Loucy (cell line): ENCODE measurements around the gene YWHAE.

Experiments
- H2AFZ ChIP-seq: fragments of 200-600 bp; sonication (generic); 2 replicates; pipeline ENCODE4 v1.6.0; 2016; ENCODE audit warnings: antibody characterized with exemption, mild to moderate bottlenecking, low read length, moderate library complexity
- H3F3A ChIP-seq: fragments of 200-600 bp; 2 replicates; pipeline ENCODE4 v1.6.0; 2016; ENCODE audit warnings: antibody characterized with exemption, low read depth, mild to moderate bottlenecking
- H3K27me3 ChIP-seq: fragments of 200-600 bp; sonication (generic); 2 replicates; pipeline ENCODE4 v1.6.1; 2014; ENCODE audit warnings: low read length, mild to moderate bottlenecking; ENCODE audit not compliant: insufficient read depth, poor library complexity, severe bottlenecking
- H3K36me3 ChIP-seq: fragments of 200-600 bp; sonication (generic); 2 replicates; pipeline ENCODE4 v1.6.1; 2016; ENCODE audit warnings: low read length; ENCODE audit not compliant: insufficient read depth
- H3K4me1 ChIP-seq: fragments of 200-600 bp; sonication (generic); 2 replicates; pipeline ENCODE4 v1.5.1; 2014; ENCODE audit warnings: low read length, mild to moderate bottlenecking; ENCODE audit not compliant: insufficient read depth, poor library complexity, severe bottlenecking
- H3K4me2 ChIP-seq: fragments of 200-600 bp; sonication (generic); 2 replicates; pipeline ENCODE4 v1.6.0; 2014; ENCODE audit warnings: antibody characterized with exemption, low read length, low read depth, mild to moderate bottlenecking; ENCODE audit not compliant: poor library complexity, severe bottlenecking
- H3K4me3 ChIP-seq: fragments of 200-600 bp; sonication (generic); 2 replicates; pipeline ENCODE4 v1.5.1; 2014; ENCODE audit warnings: low read length, mild to moderate bottlenecking, mixed read lengths; ENCODE audit not compliant: poor library complexity, severe bottlenecking
- H3K79me2 ChIP-seq: fragments of 200-600 bp; sonication (generic); 2 replicates; pipeline ENCODE4 v1.6.1; 2014; ENCODE audit warnings: low read length; ENCODE audit not compliant: insufficient read depth
- H3K9ac ChIP-seq: fragments of 200-600 bp; sonication (generic); 2 replicates; pipeline ENCODE4 v1.6.0; 2014; ENCODE audit warnings: mild to moderate bottlenecking, low read depth, low read length, moderate library complexity; ENCODE audit not compliant: poor library complexity, severe bottlenecking
- H3K9me2 ChIP-seq: fragments of 200-600 bp; sonication (generic); replicated peaks from 2 replicates; pipeline ENCODE4 v1.6.1; 2016; ENCODE audit warnings: low read depth, low read length, mixed read lengths
- H3K9me3 ChIP-seq: fragments of 200-600 bp; sonication (generic); 2 replicates; pipeline ENCODE4 v1.6.1; 2014; ENCODE audit warnings: mild to moderate bottlenecking, antibody characterized with exemption, low read length, low read depth; ENCODE audit not compliant: insufficient read depth
- H4K20me1 ChIP-seq: fragments of 200-600 bp; sonication (generic); 2 replicates; pipeline ENCODE4 v1.6.0; 2014; ENCODE audit warnings: antibody characterized with exemption, low read length, mild to moderate bottlenecking; ENCODE audit not compliant: insufficient read depth, poor library complexity, severe bottlenecking
- CTCF ChIP-seq: fragments of 200-600 bp; sonication (generic); conservative IDR thresholded peaks from 2 replicates; pipeline ENCODE4 v1.5.1; 2014; ENCODE audit warnings: mild to moderate bottlenecking, antibody characterized with exemption, low read length
- EZH2phosphoT487 ChIP-seq: fragments of 200-600 bp; IDR thresholded peaks from 2 replicates; pipeline ENCODE4 v1.6.1; 2018; ENCODE audit warnings: antibody characterized with exemption, mild to moderate bottlenecking, moderate library complexity, borderline replicate concordance

Gene YWHAE

GRCh38 chr17:1331708-1332107 is 68.3 kb downstream of the YWHAE start:
- Histone ChIP-seq H4K20me1 (no peaks in the 10 kb centered on the region), H3K4me1 (no peaks in the 10 kb centered on the region), H2AFZ (no peak overlapping the region), H3K9me2 (no peaks in the 10 kb centered on the region), H3F3A (no peaks in the 10 kb centered on the region), H3K36me3 (no peaks in the 10 kb centered on the region), H3K27me3 (no peaks in the 10 kb centered on the region), H3K9me3 (no peaks in the 10 kb centered on the region), H3K79me2 (no peaks in the 10 kb centered on the region), H3K4me2 (no peak overlapping the region), H3K9ac (no peak overlapping the region), H3K4me3 (no peak overlapping the region)
- no peak for TF ChIP-seq CTCF

GRCh38 chr17:1329745-1330343 is 70.2 kb downstream of the YWHAE start:
- no peaks in the 10 kb centered on the region for H3K9me3 ChIP-seq
- no peak for TF ChIP-seq EZH2phosphoT487
- TF ChIP-seq CTCF = no peak
- H3K36me3 ChIP-seq = no peaks in the 10 kb centered on the region
- no peak overlapping the region for H3K9ac ChIP-seq
- no peaks in the 10 kb centered on the region for H3F3A ChIP-seq
- no peak overlapping the region for H3K4me3 ChIP-seq
- no peaks in the 10 kb centered on the region for H4K20me1 ChIP-seq
- no peak overlapping the region for H3K4me2 ChIP-seq
- H2AFZ ChIP-seq = no peak overlapping the region
- H3K27me3 ChIP-seq = no peaks in the 10 kb centered on the region
- H3K9me2 ChIP-seq = no peaks in the 10 kb centered on the region
- H3K4me1 ChIP-seq = peaks cover 1% of the 10 kb centered on the region
- H3K79me2 ChIP-seq = no peaks in the 10 kb centered on the region

- Histone ChIP-seq H3K27me3 (no peaks in the 10 kb centered on the region), H3K9me3 (no peaks in the 10 kb centered on the region), H3K4me1 (peaks cover 6% of the 10 kb centered on the region), H3K4me3 (no peak overlapping the region), H3K9ac (no peak overlapping the region), H3K79me2 (no peaks in the 10 kb centered on the region), H3K36me3 (no peaks in the 10 kb centered on the region), H2AFZ (no peak overlapping the region), H3F3A (no peaks in the 10 kb centered on the region), H4K20me1 (no peaks in the 10 kb centered on the region), H3K4me2 (no peak overlapping the region), H3K9me2 (no peaks in the 10 kb centered on the region)
- no peak for TF ChIP-seq CTCF
- TF ChIP-seq EZH2phosphoT487 = no peak
Measured at GRCh38 chr17:1328437-1328836, 71.6 kb downstream of the YWHAE start.
